BE2C (cell line): ENCODE data around the gene CEP20.

Experiments used
- DNase-seq: peaks from one replicate; pipeline ENCODE4 v3.0.0-alpha.2; 2020
- H3K27me3 ChIP-seq: fragments of 250-450 bp; sonication (Bioruptor Pico); 2 replicates; pipeline ENCODE4 v1.5.1; 2020; ENCODE audit warnings: mild to moderate bottlenecking
- H3K36me3 ChIP-seq: fragments of 250-450 bp; sonication (Bioruptor Pico); 2 replicates; pipeline ENCODE4 v1.5.1; 2020; ENCODE audit warnings: mild to moderate bottlenecking
- H3K4me1 ChIP-seq: fragments of 250-450 bp; sonication (Bioruptor Pico); 2 replicates; pipeline ENCODE4 v1.5.1; 2020
- H3K4me3 ChIP-seq: 2 replicates; pipeline ENCODE4 v1.5.1; 2011; ENCODE audit warnings: low read depth, low read length
- H3K9me3 ChIP-seq: fragments of 250-450 bp; sonication (Bioruptor Pico); 2 replicates; pipeline ENCODE4 v1.5.1; 2020
- CTCF ChIP-seq: IDR thresholded peaks from 2 replicates; pipeline ENCODE4 v1.5.1; 2012; ENCODE audit warnings: mild to moderate bottlenecking, low read depth, low read length

Gene CEP20

GRCh38 chr16:15834502-15834901 is 53.9 kb downstream of the CEP20 start:
- no peaks in the 10 kb centered on the region for H3K9me3 ChIP-seq
- TF ChIP-seq CTCF, result no peak
- no peak overlapping the region for H3K4me3 ChIP-seq
- DNase-seq, result no peak
- no peaks in the 10 kb centered on the region for H3K36me3 ChIP-seq
- H3K4me1 ChIP-seq, result peaks cover 5% of the 10 kb centered on the region; the same call in 1 of the 2 replicates
- H3K27me3 ChIP-seq, result no peaks in the 10 kb centered on the region

DNA sequence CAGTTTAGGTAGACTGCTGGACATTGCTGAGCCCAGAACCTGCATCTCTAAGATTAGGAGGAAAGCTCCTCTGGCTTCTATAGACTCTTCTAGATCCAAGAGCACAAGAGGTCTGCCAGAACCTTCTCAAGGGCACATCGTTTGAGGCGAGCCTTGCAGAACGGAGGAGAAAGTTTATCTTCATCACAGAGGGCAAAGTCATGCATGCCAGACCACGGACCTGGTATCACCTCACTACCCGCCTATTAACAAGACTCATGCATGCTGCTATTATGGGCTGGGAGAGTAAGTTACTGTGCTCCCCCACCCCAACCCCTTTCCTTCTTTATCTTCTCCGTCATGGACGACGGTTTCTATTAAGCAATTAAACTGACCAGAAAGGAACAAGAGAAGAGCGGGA is 54.9 kb downstream of the CEP20 start:
- H3K4me1 ChIP-seq, result peaks cover 5% of the 10 kb centered on the region; the same call in 1 of the 2 replicates
- DNase-seq, result no peak
- no peaks in the 10 kb centered on the region for H3K27me3 ChIP-seq
- no peak overlapping the region for H3K4me3 ChIP-seq
- no peaks in the 10 kb centered on the region for H3K36me3 ChIP-seq
- no peak for TF ChIP-seq CTCF
- no peaks in the 10 kb centered on the region for H3K9me3 ChIP-seq

GRCh38 chr16:15832241-15832640 is 56.2 kb downstream of the CEP20 start:
- Histone ChIP-seq H3K4me3 (no peak overlapping the region), H3K27me3 (no peaks in the 10 kb centered on the region), H3K4me1 (peaks cover 5% of the 10 kb centered on the region; the same call in 1 of the 2 replicates), H3K9me3 (no peaks in the 10 kb centered on the region), H3K36me3 (no peaks in the 10 kb centered on the region)
- TF ChIP-seq CTCF, result no peak
- DNase-seq, result no peak

- H3K4me3 ChIP-seq, result no peak overlapping the region
- DNase-seq, result no peak
- H3K4me1 ChIP-seq, result peaks cover 5% of the 10 kb centered on the region; the same call in 1 of the 2 replicates
- no peak for TF ChIP-seq CTCF
- H3K36me3 ChIP-seq, result no peaks in the 10 kb centered on the region
- no peaks in the 10 kb centered on the region for H3K9me3 ChIP-seq
- no peaks in the 10 kb centered on the region for H3K27me3 ChIP-seq
These were observed 57.5 kb downstream of the CEP20 start for GRCh38 chr16:15830832-15831451.

GRCh38 chr16:15829460-15829859 is 58.9 kb downstream of the CEP20 start:
- no peaks in the 10 kb centered on the region for H3K27me3 ChIP-seq
- no peak for DNase-seq
- no peak overlapping the region for H3K4me3 ChIP-seq
- peaks cover 5% of the 10 kb centered on the region; the same call in 1 of the 2 replicates for H3K4me1 ChIP-seq
- H3K36me3 ChIP-seq, result no peaks in the 10 kb centered on the region
- no peaks in the 10 kb centered on the region for H3K9me3 ChIP-seq
- TF ChIP-seq CTCF, result no peak

- no peaks in the 10 kb centered on the region for H3K36me3 ChIP-seq
- no peak for DNase-seq
- TF ChIP-seq CTCF, result no peak
- H3K9me3 ChIP-seq, result no peaks in the 10 kb centered on the region
- H3K4me1 ChIP-seq, result no peaks in the 10 kb centered on the region
- no peak overlapping the region for H3K4me3 ChIP-seq
- H3K27me3 ChIP-seq, result no peaks in the 10 kb centered on the region
These were observed 60.6 kb downstream of the CEP20 start for GRCh38 chr16:15827709-15828343.
